SK-N-SH treated with all-trans-retinoic acid at 6 μM for 48 hours (cell line): ENCODE measurements around the gene POLE.

ENCODE experiments used
- ATAC-seq: fragments of 200-7000 bp; cut with Tn5 transposase; 3 replicates; pipeline ENCODE4 v1.9.1; 2020; ENCODE audit warnings: mild to moderate bottlenecking, moderate library complexity
- ISL1 ChIP-seq: fragments of 250-450 bp; sonication (Bioruptor Pico); IDR thresholded peaks from 2 replicates; pipeline ENCODE4 v2.1.2; 2022; ENCODE audit warnings: mild to moderate bottlenecking, moderate library complexity
- PPARA ChIP-seq: fragments of 250-450 bp; sonication (Bioruptor Pico); IDR thresholded peaks from 2 replicates; pipeline ENCODE4 v1.5.0; 2020; ENCODE audit warnings: mild to moderate bottlenecking, borderline replicate concordance
- SNAI2 ChIP-seq: fragments of 250-450 bp; sonication (Bioruptor Pico); IDR thresholded peaks from 2 replicates; pipeline ENCODE4 v1.5.0; 2020; ENCODE audit warnings: mild to moderate bottlenecking, moderate library complexity
- TOX ChIP-seq: fragments of 250-450 bp; sonication (Bioruptor Pico); IDR thresholded peaks from 2 replicates; pipeline ENCODE4 v1.8.0; 2021; ENCODE audit warnings: mild to moderate bottlenecking, moderate library complexity, borderline replicate concordance
- ZFP30 ChIP-seq: fragments of 450-650 bp; formaldehyde crosslinking; IDR thresholded peaks from 2 replicates; pipeline ENCODE4 v1.5.0; 2022; ENCODE audit warnings: mild to moderate bottlenecking, moderate library complexity
- ZNF70 ChIP-seq: fragments of 450-650 bp; formaldehyde crosslinking; IDR thresholded peaks from 2 replicates; pipeline ENCODE4 v1.5.0; 2020; ENCODE audit warnings: mild to moderate bottlenecking, moderate library complexity
- TF ChIP-seq, protein P1 (sequence below): fragments of 250-450 bp; sonication (Bioruptor Pico); IDR thresholded peaks from 2 replicates; pipeline ENCODE4 v1.8.0; 2021; ENCODE audit warnings: low read depth, mild to moderate bottlenecking, moderate library complexity, borderline replicate concordance
- TF ChIP-seq, protein P2 (sequence below): fragments of 250-450 bp; sonication (Bioruptor Pico); IDR thresholded peaks from 2 replicates; pipeline ENCODE4 v1.5.1; 2021; ENCODE audit warnings: mild to moderate bottlenecking, moderate library complexity
- TF ChIP-seq, protein P3 (sequence below): fragments of 250-450 bp; sonication (Bioruptor Pico); IDR thresholded peaks from 2 replicates; pipeline ENCODE4 v1.8.0; 2020; ENCODE audit warnings: mild to moderate bottlenecking, moderate library complexity, borderline replicate concordance
- TF ChIP-seq, protein P4 (sequence below): fragments of 250-450 bp; sonication (Bioruptor Pico); IDR thresholded peaks from 2 replicates; pipeline ENCODE4 v1.5.1; 2020; ENCODE audit warnings: low read depth, mild to moderate bottlenecking, moderate library complexity
- TF ChIP-seq, protein P5 (sequence below): fragments of 250-450 bp; sonication (Bioruptor Pico); IDR thresholded peaks from 2 replicates; pipeline ENCODE4 v1.5.0; 2020; ENCODE audit warnings: mild to moderate bottlenecking, moderate library complexity

The POLE gene

DNA sequence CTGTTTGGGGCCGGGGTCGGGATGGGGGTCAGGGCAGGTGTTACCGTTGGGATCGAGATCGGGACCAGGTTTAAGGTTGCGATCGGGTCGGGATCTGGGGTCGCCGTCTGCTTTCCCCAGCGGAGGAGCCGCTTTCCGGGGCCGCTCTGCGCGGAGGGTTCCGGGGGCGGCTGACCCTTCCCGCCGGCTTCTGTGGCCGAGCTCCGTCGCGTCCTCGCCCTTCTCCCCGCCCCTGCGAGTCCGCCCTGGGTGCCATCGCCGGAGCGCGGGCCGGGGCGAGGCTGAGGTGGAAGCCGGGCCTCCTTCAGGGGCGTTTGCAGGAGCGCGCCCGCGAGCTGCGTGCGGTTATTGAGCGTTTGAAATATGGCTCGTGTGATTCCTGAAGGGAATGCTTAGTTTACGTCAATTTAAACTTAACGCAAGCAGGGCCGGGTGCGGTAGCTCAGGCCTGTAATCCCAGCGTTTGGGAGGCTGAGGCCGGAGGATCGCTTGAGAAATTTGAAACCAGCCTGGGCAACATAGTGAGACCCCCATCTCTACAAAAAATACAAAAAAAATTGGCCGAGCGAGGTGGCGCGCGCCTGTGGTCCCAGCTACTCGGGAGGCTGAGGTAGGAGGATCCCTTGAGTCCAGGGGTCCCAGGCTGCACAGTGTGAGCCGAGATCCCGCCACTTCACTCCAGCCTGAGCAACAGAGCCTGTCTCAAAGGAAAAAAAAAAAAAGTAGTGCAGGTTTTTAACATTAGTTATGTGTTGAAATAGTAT lies 24.1 kb upstream of the POLE start:
- peak; percentile 9 for ATAC-seq
- TF ChIP-seq TOX (CRISPR knock-in tag) = no peak
- TF ChIP-seq ZFP30 (CRISPR knock-in tag) = no peak
- TF ChIP-seq PPARA (CRISPR knock-in tag) = no peak
- TF ChIP-seq, protein P1, sequence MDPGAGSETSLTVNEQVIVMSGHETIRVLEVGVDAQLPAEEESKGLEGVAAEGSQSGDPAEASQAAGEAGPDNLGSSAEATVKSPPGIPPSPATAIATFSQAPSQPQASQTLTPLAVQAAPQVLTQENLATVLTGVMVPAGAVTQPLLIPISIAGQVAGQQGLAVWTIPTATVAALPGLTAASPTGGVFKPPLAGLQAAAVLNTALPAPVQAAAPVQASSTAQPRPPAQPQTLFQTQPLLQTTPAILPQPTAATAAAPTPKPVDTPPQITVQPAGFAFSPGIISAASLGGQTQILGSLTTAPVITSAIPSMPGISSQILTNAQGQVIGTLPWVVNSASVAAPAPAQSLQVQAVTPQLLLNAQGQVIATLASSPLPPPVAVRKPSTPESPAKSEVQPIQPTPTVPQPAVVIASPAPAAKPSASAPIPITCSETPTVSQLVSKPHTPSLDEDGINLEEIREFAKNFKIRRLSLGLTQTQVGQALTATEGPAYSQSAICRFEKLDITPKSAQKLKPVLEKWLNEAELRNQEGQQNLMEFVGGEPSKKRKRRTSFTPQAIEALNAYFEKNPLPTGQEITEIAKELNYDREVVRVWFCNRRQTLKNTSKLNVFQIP = no peak
- TF ChIP-seq, protein P2, sequence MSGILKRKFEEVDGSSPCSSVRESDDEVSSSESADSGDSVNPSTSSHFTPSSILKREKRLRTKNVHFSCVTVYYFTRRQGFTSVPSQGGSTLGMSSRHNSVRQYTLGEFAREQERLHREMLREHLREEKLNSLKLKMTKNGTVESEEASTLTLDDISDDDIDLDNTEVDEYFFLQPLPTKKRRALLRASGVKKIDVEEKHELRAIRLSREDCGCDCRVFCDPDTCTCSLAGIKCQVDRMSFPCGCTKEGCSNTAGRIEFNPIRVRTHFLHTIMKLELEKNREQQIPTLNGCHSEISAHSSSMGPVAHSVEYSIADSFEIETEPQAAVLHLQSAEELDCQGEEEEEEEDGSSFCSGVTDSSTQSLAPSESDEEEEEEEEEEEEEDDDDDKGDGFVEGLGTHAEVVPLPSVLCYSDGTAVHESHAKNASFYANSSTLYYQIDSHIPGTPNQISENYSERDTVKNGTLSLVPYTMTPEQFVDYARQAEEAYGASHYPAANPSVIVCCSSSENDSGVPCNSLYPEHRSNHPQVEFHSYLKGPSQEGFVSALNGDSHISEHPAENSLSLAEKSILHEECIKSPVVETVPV (CRISPR knock-in tag) = no peak
- TF ChIP-seq, protein P3, sequence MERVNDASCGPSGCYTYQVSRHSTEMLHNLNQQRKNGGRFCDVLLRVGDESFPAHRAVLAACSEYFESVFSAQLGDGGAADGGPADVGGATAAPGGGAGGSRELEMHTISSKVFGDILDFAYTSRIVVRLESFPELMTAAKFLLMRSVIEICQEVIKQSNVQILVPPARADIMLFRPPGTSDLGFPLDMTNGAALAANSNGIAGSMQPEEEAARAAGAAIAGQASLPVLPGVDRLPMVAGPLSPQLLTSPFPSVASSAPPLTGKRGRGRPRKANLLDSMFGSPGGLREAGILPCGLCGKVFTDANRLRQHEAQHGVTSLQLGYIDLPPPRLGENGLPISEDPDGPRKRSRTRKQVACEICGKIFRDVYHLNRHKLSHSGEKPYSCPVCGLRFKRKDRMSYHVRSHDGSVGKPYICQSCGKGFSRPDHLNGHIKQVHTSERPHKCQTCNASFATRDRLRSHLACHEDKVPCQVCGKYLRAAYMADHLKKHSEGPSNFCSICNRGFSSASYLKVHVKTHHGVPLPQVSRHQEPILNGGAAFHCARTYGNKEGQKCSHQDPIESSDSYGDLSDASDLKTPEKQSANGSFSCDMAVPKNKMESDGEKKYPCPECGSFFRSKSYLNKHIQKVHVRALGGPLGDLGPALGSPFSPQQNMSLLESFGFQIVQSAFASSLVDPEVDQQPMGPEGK = no peak
- no peak for TF ChIP-seq SNAI2 (CRISPR knock-in tag)
- TF ChIP-seq, all 23 proteins: peak for 0

DNA sequence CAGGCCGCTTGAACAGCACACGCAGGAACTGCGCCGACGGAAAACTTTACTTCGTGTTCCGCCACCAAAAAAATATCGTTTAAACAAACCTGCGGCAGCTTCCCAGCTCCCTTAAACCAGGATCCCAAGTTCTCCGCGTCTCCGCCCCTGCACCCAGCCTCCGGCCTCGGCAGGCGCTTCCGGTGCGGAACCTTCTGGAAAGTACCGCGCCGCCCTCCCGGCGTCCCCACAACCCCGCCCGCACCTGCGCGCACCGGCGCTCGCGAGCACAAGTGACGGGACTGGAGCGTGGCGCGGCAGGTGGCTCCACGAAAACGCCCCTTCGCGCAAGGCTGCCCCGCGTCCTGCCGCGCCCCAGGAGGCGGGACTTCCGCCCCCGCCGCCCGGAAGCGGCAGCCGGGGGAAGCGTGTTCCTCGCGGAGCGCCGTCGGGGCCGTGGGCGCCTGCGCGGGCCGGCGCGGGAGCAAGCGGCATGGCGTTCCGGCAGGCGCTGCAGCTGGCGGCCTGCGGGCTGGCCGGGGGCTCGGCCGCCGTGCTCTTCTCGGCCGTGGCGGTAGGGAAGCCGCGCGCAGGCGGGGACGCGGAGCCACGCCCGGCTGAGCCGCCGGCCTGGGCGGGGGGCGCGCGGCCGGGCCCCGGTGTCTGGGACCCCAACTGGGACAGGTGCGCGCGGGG lies 23.4 kb upstream of the POLE start, which contains the start of gene PGAM5:
Gene PGAM5 (plus strand): TSS at position 438 of the 675 bp plus-strand sequence. CDS start 35 bp downstream, at position 473.
- ATAC-seq = peak; percentile 91
- 0 out of 2 replicates have a peak, but pooled peaks have one; percentile 37 for TF ChIP-seq SNAI2 (CRISPR knock-in tag)
- TF ChIP-seq, protein P2 (CRISPR knock-in tag) = no peak

DNA sequence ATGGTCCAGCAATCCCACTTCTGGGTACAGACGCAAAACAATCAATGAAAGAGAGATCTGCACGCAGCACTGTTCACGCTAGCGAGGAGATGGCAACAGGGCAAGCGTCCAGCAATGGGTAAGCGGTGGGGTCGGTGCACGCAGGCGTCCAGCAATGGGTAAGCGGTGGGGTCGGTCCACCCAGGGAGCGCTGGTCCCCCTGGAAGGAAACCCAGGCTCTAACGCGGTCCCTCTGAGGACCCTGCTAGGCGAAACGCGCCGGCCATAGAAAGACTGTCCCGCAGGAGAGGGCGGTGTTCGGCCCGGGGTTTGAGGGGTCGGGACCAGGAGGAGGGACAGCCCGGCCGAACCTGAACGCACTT lies 22.9 kb upstream of the POLE start:
- ATAC-seq = peak; percentile 61
- TF ChIP-seq, protein P3 = no peak
- no peak for TF ChIP-seq PPARA (CRISPR knock-in tag)
- TF ChIP-seq, protein P4, sequence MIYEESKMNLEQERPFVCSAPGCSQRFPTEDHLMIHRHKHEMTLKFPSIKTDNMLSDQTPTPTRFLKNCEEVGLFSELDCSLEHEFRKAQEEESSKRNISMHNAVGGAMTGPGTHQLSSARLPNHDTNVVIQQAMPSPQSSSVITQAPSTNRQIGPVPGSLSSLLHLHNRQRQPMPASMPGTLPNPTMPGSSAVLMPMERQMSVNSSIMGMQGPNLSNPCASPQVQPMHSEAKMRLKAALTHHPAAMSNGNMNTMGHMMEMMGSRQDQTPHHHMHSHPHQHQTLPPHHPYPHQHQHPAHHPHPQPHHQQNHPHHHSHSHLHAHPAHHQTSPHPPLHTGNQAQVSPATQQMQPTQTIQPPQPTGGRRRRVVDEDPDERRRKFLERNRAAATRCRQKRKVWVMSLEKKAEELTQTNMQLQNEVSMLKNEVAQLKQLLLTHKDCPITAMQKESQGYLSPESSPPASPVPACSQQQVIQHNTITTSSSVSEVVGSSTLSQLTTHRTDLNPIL (CRISPR knock-in tag) = no peak
- TF ChIP-seq, all 23 proteins: peak for 0

DNA sequence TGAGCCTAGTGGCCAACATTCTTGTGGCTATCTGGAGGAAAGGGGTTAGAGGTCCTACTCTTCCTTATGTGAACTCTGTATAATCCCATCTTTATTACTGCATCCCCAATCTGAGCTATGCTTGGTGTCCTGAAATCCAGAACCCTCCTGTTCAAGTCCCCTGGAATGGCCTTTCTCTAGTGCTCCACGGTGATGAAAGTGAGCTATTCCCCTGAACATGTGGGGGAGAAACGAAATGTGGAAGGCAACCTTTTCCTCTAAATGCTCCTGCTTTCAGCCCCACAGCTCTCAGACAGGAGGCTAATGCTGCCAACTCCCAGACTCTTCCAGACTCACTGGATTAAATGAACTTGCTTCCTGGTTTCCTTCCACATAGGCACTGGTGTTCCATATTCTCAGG lies 21.0 kb upstream of the POLE start:
- ATAC-seq = no peak
- TF ChIP-seq ZFP30 (CRISPR knock-in tag) (no peak), SNAI2 (CRISPR knock-in tag) (no peak), TOX (CRISPR knock-in tag) (no peak), ZNF70 (CRISPR knock-in tag) (no peak), ISL1 (CRISPR knock-in tag) (no peak)
- TF ChIP-seq, protein P5, sequence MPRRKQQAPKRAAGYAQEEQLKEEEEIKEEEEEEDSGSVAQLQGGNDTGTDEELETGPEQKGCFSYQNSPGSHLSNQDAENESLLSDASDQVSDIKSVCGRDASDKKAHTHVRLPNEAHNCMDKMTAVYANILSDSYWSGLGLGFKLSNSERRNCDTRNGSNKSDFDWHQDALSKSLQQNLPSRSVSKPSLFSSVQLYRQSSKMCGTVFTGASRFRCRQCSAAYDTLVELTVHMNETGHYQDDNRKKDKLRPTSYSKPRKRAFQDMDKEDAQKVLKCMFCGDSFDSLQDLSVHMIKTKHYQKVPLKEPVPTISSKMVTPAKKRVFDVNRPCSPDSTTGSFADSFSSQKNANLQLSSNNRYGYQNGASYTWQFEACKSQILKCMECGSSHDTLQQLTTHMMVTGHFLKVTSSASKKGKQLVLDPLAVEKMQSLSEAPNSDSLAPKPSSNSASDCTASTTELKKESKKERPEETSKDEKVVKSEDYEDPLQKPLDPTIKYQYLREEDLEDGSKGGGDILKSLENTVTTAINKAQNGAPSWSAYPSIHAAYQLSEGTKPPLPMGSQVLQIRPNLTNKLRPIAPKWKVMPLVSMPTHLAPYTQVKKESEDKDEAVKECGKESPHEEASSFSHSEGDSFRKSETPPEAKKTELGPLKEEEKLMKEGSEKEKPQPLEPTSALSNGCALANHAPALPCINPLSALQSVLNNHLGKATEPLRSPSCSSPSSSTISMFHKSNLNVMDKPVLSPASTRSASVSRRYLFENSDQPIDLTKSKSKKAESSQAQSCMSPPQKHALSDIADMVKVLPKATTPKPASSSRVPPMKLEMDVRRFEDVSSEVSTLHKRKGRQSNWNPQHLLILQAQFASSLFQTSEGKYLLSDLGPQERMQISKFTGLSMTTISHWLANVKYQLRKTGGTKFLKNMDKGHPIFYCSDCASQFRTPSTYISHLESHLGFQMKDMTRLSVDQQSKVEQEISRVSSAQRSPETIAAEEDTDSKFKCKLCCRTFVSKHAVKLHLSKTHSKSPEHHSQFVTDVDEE = no peak
- TF ChIP-seq, all 23 proteins: peak for 0
